ENCODE measurements around the gene EEFSEC.

EEFSEC gene

DNA sequence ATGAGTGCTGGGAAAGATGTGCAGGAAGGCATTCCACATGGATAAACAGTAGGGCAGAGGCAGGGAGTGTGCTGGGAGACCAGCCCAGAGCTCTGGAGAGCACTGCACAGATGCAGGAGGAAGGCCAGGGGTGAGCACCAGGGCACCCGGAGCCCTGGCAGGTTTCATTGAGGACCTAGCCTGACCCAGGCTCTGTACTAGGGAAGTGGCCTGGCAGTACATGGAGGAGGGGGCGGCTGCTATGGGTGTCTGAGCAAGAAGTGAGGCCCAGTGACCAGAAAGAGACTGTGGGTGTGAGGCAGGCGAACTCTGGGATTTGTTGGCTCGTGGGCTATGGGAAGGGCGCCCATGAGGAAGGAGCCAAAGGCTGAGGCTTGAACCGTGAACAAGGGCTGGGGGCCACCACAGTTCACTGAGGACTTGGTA, 174.3 kb downstream of the EEFSEC start:
- no peak overlapping the region for H3K27ac ChIP-seq
- TF ChIP-seq, protein P1, sequence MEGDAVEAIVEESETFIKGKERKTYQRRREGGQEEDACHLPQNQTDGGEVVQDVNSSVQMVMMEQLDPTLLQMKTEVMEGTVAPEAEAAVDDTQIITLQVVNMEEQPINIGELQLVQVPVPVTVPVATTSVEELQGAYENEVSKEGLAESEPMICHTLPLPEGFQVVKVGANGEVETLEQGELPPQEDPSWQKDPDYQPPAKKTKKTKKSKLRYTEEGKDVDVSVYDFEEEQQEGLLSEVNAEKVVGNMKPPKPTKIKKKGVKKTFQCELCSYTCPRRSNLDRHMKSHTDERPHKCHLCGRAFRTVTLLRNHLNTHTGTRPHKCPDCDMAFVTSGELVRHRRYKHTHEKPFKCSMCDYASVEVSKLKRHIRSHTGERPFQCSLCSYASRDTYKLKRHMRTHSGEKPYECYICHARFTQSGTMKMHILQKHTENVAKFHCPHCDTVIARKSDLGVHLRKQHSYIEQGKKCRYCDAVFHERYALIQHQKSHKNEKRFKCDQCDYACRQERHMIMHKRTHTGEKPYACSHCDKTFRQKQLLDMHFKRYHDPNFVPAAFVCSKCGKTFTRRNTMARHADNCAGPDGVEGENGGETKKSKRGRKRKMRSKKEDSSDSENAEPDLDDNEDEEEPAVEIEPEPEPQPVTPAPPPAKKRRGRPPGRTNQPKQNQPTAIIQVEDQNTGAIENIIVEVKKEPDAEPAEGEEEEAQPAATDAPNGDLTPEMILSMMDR (conservative IDR thresholded peaks at IDR 0.05): no peak
- TF ChIP-seq ZFX (IDR thresholded peaks at IDR 0.05): no peak

DNA sequence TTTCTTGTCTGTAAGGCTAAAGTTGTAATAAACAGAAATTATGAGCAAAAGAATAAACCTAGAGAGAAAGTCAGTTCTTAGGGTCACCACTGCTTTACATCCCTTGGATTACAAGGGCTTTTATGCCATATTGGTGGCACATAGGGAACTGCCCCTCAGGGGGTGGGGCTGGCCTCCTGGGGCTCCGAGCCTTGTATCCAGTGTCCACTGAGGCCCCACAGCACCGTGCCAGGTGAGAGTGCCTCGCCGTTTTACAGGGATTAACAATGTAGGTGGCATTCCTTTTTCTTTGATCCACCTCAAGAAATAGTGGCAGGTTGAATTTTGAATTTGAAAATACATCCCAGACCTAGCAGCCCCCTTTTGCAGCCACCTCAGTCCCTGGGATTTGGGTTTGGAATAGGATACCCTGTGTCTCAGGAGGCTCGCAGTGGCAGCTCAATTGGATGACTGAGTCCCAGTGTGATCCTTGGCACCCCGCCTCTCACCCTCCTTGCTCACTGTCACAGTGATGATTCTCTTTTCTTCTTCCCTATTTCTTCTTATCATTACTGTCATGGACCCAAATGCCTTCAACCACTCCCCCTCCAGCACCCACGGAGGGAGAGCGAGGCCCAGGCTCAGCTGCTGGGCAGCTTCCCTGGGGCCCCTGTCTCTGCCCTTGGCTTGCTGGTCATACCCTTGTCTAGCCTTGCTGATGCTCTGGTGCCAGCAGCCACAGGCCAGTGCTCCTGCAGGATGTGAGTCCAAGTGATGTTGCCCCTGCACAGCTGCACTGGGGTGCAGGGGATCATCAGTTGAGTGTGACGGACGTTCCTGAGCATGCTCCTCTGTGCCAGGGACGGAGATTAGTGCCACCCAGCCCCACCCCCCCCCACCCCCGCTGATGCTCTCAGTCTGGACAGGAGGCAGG, 175.5 kb downstream of the EEFSEC start:
- peak overlapping the region; percentile 18; the same call in 1 of the 2 replicates for H3K27ac ChIP-seq
- TF ChIP-seq, protein P1 (conservative IDR thresholded peaks at IDR 0.05): no peak
- TF ChIP-seq ZFX (IDR thresholded peaks at IDR 0.05): no peak

DNA sequence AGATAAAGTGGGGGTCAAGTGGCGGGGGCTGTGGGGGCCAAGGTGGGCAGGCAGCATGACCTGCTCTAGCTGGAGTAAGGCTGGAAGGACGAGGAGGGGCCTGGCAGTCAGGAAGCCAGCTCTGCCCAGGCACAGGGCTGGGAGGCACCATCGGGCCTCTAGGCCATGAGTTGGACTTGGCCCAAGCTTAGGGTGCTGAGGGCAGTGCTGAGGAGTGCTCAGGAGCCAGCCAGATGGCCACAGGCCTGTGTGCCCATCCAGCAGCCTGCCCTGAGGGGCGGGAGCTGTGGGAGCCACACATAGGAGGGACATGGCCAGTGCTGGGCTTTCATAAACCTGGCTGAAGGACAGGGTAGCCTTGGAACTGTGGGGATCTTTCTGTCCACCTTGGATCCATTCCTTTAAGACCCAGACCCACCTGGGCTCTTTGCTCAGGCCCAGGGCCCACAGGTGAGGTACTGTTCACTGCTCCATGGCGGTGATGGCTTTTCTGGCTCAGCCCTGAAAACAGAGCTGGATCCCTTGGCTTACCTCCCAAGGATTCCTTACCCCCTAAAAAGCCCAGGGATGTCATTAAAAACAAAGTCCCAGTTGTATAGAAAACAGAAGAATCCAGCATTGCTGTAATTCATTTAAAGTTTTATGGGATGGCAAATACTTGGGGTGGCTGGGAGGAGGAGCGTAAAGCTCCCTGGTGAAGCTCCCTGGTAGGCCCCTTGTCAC, 176.4 kb downstream of the EEFSEC start:
- peak overlapping the region; percentile 18 for H3K27ac ChIP-seq
- no peak for TF ChIP-seq ZFX (IDR thresholded peaks at IDR 0.05)
- TF ChIP-seq, protein P1 (conservative IDR thresholded peaks at IDR 0.05): no peak

DNA sequence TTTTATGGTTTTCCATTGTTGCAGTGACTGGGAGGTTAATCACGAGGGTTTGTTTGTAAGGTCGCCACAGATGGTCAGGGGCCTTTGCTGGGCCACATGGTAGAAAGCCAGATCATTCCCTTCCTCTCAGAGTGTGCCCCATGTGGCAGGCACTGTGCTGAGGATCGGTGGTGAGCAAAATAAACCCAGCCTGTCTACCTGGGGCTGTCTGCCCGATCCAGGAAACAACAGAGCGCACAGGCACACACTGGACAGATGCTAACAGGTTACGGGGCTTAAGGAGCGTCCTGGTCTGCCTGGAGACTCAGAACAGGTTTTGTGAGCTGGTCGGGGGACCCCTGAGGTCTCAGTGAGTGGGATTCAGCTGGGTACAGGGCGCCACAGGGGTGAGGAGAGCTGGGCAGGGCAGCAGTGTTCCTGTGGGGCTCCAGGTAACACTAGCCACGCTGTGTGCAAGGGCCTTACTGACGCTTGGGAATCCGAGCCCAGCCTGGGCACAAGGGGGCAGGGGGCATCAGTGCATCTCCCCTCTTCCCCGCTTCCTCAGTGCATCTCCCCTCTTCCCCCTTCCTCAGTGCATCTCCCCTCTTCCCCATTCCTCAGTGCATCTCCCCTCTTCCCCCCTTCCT, 177.0 kb downstream of the EEFSEC start:
- TF ChIP-seq, protein P1 (conservative IDR thresholded peaks at IDR 0.05): no peak
- no peak for TF ChIP-seq ZFX (IDR thresholded peaks at IDR 0.05)
- peak overlapping the region; percentile 18 for H3K27ac ChIP-seq

DNA sequence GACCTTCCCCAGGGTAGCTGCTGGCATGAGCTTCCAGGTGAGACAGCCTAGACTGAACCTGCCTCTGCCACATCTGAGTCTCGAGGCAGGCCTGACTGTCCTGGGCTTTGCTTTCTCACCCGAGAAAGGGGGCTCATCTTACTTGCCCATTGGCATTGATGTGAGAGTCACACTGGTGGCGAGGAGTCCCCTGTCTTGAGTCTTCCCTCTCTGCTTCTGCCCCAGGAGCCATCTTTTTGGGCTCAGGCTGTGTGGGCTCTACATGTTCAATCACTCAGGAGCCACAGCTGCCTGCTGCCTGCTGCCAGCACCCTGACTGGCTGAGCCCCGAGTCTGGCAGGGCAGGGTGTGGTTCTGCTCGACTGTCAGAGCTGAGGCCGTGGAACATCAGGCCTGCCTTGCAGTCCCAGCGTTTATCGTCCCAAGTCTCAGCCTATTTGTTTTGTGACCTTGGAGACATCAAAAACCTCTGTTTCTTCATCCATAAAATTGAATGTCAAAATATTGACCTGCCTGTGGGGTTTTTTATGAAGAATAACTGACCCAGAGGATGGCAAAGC, 180.9 kb downstream of the EEFSEC start:
- H3K27ac ChIP-seq: peak overlapping the region; percentile 87

DNA sequence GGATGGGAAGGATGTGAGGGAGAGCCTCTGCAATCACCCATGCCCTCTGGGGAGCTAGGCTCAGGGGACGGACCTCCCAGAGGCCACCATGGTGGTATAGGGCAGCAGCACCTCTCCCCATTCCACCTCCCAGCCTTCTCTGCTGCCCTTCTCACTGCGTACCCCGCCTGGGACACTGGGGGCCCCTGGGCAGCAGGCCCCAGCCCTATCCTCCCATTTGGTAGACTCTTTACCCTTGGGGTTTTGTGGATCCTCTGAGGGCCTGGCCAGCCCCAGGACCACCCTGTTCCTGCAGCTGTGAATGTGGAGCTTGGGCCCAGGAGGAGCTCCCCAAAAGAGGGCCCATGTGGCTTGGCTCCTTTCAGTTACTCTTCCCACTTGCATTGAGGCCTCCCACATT, 181.5 kb downstream of the EEFSEC start:
- H3K27ac ChIP-seq: peak overlapping the region; percentile 87
- TF ChIP-seq, protein P1 (conservative IDR thresholded peaks at IDR 0.05): no peak
- no peak for TF ChIP-seq ZFX (IDR thresholded peaks at IDR 0.05)

More for the DNA sequence above, 180.9 kb downstream of the EEFSEC start:
- no peak for TF ChIP-seq ZFX (IDR thresholded peaks at IDR 0.05)
- TF ChIP-seq, protein P1 (conservative IDR thresholded peaks at IDR 0.05): no peak
